AG10803 (cell line): ENCODE data around the gene TMCO4.

Experiments used
- DNase-seq: peaks from one replicate; pipeline ENCODE4 v3.0.0; 2010; ENCODE audit warnings: low read depth
- H3K4me3 ChIP-seq: 2 replicates; pipeline ENCODE4 v1.5.1; 2011; ENCODE audit warnings: mild to moderate bottlenecking, low read length, control low read depth
- TF ChIP-seq, protein P1 (sequence below): conservative IDR thresholded peaks from 2 replicates; pipeline ENCODE4 v1.5.1; 2011; ENCODE audit warnings: mild to moderate bottlenecking, low read length, control low read depth, inconsistent platforms

Gene TMCO4

DNA sequence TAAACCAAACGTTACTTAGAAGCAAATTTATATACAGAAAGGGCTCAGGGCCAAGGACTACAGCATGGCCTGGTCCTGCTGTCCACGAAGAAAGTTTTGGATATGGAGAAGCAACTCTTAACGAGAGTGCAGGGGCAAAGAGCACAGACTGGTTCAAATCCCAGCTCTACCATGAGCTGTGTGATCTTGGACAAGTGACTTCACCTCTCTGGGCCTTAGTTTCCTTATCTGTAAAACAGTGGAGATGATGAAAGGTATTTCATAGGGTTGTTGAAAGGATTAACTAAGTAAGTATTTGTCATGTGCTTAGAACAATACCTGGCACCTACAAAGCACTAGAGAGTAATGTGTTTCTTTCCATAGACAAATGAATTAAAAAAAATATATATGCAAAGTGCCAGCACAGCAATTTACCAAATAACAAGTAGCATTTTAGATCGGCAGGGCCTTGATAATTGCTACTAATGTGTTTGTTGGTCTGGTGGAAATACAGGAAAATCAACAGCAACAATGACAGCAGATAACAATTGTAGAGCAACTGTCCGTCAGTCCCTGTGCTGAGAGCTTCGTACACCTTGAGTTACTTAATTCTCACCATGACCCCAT lies 25.4 kb downstream of the TMCO4 start:
- no peak overlapping the region for H3K4me3 ChIP-seq
- TF ChIP-seq, protein P1, sequence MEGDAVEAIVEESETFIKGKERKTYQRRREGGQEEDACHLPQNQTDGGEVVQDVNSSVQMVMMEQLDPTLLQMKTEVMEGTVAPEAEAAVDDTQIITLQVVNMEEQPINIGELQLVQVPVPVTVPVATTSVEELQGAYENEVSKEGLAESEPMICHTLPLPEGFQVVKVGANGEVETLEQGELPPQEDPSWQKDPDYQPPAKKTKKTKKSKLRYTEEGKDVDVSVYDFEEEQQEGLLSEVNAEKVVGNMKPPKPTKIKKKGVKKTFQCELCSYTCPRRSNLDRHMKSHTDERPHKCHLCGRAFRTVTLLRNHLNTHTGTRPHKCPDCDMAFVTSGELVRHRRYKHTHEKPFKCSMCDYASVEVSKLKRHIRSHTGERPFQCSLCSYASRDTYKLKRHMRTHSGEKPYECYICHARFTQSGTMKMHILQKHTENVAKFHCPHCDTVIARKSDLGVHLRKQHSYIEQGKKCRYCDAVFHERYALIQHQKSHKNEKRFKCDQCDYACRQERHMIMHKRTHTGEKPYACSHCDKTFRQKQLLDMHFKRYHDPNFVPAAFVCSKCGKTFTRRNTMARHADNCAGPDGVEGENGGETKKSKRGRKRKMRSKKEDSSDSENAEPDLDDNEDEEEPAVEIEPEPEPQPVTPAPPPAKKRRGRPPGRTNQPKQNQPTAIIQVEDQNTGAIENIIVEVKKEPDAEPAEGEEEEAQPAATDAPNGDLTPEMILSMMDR = no peak
- DNase-seq = no peak

DNA sequence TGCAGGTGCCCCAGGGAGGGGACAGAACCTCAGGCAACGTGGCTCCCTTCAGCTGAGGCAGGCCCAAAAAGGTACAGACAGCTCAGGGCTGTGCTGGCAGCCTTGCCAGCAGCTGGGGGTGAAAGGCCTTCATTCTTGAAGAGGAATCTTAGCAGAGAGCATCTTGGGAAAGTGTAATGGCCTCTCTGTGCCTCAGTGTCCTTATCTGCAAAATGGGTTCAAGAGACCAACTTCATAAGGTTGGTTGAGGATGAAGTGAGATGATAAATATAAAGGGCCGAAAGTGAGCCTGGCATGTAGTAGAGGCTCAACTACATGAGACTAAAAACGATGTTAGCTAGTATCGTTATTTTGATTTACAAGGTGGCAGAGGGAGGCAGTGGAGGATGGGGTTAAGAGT lies 26.2 kb downstream of the TMCO4 start:
- TF ChIP-seq, protein P1 = no peak
- no peak overlapping the region for H3K4me3 ChIP-seq
- DNase-seq = no peak

DNA sequence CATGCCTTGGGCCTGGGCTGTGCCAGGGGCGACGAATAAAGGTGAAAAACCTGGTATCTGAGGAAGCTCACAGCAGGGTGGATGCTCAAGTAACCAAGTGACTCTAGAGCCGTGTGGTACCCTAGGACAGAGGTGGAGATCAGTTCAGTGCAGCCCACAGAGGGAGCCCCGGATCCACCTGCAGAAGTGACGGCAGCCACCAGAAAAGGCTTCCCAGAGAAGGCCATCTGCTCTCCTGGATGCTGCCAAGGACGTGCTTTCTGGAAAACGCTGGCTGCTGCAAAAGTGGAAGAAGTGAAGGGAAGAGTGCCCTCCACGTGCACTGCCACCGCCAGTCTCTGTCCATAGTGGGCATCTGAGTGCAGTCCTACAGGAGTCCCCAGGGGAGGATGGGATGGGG lies 27.7 kb downstream of the TMCO4 start:
- no peak for DNase-seq

DNA sequence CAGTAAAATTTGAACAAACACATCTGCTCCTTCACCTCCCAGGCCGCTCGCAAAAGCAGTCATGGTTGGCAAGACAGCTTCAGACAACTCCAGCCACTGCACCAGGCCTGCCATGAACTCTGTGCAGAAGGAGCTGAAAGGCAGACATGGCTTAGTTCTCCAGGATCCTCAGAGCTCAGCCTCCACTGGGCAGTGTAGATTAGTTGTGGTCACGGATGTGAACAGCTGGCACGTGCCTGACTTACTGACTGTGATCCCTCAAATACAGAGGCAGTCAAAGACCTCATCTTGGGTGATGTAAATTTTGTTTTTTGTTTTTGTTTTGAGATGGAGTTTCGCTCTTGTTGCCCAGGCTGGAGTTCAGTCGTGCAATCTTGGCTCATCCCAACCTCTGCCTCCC lies 28.4 kb downstream of the TMCO4 start:
- H3K4me3 ChIP-seq = no peak overlapping the region
- TF ChIP-seq, protein P1 = no peak
- no peak for DNase-seq

More for the DNA sequence above, 27.7 kb downstream of the TMCO4 start:
- TF ChIP-seq, protein P1 = no peak
- H3K4me3 ChIP-seq = no peak overlapping the region

DNA sequence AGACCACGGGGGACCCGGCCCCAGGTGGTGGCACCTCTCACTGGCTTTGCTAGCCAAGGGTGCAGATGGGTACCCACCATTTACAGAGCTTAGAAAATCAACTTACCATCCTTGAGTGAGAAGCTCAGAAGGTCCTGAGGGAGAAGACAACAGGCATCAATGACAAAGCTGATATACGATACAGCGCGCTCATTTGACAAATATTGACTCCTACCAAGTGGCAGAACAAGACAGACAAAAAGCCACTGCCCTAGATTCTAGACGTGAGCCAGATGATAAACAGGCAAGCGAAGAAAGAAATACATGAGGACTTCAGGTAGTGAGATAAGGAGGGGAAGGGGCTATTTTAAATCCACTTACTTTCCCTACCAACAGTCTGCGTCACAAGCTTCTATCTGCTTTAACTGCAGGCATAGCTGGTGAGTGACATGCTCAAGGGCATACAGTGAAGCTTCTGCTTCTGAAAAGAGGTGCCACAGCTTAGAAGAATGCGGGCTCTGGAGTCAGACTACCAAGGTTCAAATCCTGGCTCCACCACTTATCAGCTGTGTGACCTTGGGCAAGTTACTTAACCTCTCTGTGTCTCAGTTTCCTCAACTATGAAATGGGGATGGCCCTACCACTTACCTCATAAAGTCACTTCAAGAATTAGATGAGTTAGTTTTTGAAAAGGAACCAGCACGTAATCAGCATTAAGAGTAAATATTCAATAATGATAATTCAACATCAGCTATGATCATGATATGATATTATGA lies 29.1 kb downstream of the TMCO4 start:
- TF ChIP-seq, protein P1 = no peak

DNA sequence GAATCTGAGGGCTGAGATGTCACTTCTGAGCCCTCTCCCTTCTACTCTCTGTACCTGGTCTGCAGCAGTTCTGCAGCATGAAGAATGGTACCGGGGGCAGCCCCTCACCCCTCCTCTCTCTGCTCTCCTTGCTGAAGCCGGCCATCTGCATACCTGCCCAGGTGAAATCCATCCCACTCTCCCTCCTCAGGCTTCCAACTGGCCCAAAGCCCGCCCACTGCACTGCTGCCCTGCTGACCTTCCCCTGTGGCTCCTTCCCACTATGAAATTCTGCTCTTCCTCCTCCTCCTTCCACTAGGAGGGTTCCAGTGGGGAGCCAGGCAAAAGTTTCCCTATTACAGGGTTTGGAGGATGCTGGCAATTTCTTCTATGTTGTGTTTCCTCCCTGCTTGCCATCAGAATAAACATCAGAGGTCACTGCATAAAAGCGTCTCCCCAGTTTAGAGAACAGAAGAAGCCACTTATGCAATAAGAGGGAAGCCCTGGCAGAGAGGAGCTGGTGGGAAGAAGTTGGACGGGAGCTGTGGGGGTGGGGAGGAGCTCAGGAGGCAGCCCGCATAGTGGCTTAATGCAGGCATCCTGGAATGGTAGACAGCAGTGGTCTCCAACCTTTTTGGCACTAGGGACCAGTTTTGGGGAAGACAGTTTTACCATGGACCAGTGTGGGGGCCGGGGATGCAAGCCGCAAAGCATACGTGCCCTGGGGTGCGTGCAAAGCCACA lies 30.3 kb downstream of the TMCO4 start:
- TF ChIP-seq, protein P1 = no peak
- DNase-seq = no peak
- no peak overlapping the region for H3K4me3 ChIP-seq

More for the DNA sequence above, 29.1 kb downstream of the TMCO4 start:
- DNase-seq = no peak
- H3K4me3 ChIP-seq = no peak overlapping the region
